Activated naive CD4-positive, alpha-beta T cell treated with anti-CD3 and anti-CD28 coated beads, Interleukin-2, amount 10 ng/mL, durations not matched to agents 7 days and 5 days (primary cell): ENCODE data around the gene BPIFA1.

ENCODE experiments used
- CTCF ChIA-PET: fragments of 350-600 bp; sonication (Branson Sonifier 250); formaldehyde crosslinking; loops from one replicate; lab custom pipeline; 2021; ENCODE audit warnings: antibody characterized with exemption; lab: Charles Lee
- DNase-seq: peaks from one replicate; pipeline ENCODE4 v3.0.0-alpha.2; 2020
- H3K27ac Mint-ChIP-seq: one replicate; pipeline ENCODE4 v1.8.0; 2021; ENCODE audit warnings: mild to moderate bottlenecking, moderate library complexity, mixed read lengths
- H3K27me3 Mint-ChIP-seq: one replicate; pipeline ENCODE4 v1.8.0; 2021; ENCODE audit warnings: mild to moderate bottlenecking, mixed read lengths
- H3K36me3 Mint-ChIP-seq: one replicate; pipeline ENCODE4 v1.8.0; 2021; ENCODE audit warnings: mixed read lengths
- H3K4me1 Mint-ChIP-seq: one replicate; pipeline ENCODE4 v1.8.0; 2021; ENCODE audit warnings: mixed read lengths
- H3K4me3 Mint-ChIP-seq: one replicate; pipeline ENCODE4 v1.8.0; 2021; ENCODE audit warnings: mild to moderate bottlenecking, moderate library complexity, mixed read lengths
- H3K9me3 Mint-ChIP-seq: one replicate; pipeline ENCODE4 v1.8.0; 2021; ENCODE audit warnings: mixed read lengths

The BPIFA1 gene

DNA sequence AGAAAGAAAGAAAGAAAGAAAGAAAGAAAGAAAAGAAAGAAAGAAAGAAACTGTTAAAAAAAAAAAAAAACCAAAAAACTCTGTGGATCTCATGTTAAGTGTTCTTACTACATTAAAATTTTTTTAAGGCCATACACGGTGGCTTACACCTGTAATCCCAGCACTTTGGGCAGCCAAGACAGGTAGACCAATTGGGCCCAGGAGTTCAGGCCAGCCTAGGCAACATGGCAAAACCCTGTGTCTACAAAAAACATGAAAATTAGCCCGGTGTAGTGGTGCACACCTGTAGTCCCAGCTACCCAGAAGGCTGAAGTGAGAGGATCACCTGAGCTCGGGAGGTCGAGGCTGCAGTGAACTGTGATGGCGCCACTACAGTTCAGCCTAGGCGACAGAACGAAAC is 4.6 kb upstream of the BPIFA1 start:
- Mint-ChIP-seq H3K27ac (no peak overlapping the region), H3K4me3 (no peak overlapping the region), H3K36me3 (no peaks in the 10 kb centered on the region), H3K4me1 (peaks cover 33% of the 10 kb centered on the region), H3K9me3 (no peaks in the 10 kb centered on the region), H3K27me3 (peaks cover 45% of the 10 kb centered on the region)
- DNase-seq: no peak
- CTCF ChIA-PET: no interaction called here

DNA sequence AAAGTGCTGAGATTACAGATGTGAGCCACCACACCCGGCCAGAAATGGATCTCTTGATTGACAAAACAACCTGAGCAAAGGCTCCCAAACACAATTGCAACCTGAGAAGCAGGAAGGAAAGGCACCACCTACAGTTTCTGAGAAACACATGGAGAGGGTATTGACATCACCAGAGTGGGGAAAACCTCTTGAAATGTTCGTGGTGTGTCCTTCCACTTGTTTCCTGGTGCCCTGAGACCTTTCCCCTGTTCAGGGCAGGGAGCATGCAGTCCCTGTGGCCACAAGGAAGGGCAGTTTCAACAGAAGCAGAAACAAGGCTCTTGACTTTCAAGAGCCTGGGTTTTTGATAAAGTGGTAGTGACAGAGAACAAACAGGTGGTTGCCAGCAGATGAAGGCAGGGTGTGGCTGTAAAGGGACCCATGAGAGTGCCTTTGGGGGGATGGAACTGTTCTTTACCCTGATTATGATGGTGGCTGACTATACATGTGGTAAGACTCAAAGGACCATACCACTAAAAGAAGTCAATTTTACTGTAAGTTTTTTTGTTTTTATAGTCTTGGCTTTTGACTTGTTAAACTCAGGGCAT is 3.2 kb upstream of the BPIFA1 start:
- H3K4me3 Mint-ChIP-seq: no peak overlapping the region
- H3K4me1 Mint-ChIP-seq: peaks cover 33% of the 10 kb centered on the region
- H3K9me3 Mint-ChIP-seq: no peaks in the 10 kb centered on the region
- DNase-seq: no peak
- peaks cover 50% of the 10 kb centered on the region for H3K27me3 Mint-ChIP-seq
- H3K36me3 Mint-ChIP-seq: no peaks in the 10 kb centered on the region
- CTCF ChIA-PET: no interaction called here
- H3K27ac Mint-ChIP-seq: peak overlapping the region; percentile 73

GRCh38 chr20:33233129-33233774 is 2.5 kb upstream of the BPIFA1 start:
- H3K4me3 Mint-ChIP-seq: no peak overlapping the region
- DNase-seq: no peak
- H3K4me1 Mint-ChIP-seq: peaks cover 33% of the 10 kb centered on the region

DNA sequence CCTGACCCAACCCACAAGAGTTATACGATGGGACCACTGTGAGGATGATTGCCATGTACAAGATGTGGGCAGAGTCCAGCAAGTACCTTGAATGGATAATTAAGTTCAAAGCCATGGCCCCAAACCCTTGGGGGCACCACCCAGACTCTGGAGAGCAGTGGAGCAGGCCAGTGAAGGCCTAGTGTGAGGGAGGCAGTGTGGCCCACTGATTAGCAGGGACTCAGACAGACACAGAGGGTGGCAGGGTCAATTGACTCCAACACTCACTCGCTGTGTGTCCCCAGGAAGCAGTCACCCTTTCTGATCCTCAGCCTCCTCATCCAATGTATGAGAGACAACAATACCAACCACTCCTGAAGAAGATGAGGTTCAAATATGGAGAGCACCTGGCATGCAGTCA is 1.7 kb upstream of the BPIFA1 start:
- CTCF ChIA-PET: no interaction called here
- peaks cover 33% of the 10 kb centered on the region for H3K4me1 Mint-ChIP-seq

More at GRCh38 chr20:33233129-33233774, 2.5 kb upstream of the BPIFA1 start:
- Mint-ChIP-seq H3K27ac (peak overlapping the region; percentile 73), H3K9me3 (no peaks in the 10 kb centered on the region), H3K36me3 (no peaks in the 10 kb centered on the region), H3K27me3 (peaks cover 54% of the 10 kb centered on the region)
- CTCF ChIA-PET: no interaction called here

GRCh38 chr20:33236351-33236750 is 555 bp downstream of the BPIFA1 start:
- Mint-ChIP-seq H3K9me3 (no peaks in the 10 kb centered on the region), H3K27me3 (peaks cover 45% of the 10 kb centered on the region), H3K27ac (no peak overlapping the region), H3K36me3 (no peaks in the 10 kb centered on the region), H3K4me1 (peaks cover 17% of the 10 kb centered on the region), H3K4me3 (no peak overlapping the region)
- no peak for DNase-seq
- CTCF ChIA-PET: no interaction called here

More for the DNA sequence above, 1.7 kb upstream of the BPIFA1 start:
- H3K27me3 Mint-ChIP-seq: peaks cover 54% of the 10 kb centered on the region
- no peak overlapping the region for H3K4me3 Mint-ChIP-seq
- no peak for DNase-seq
- no peak overlapping the region for H3K27ac Mint-ChIP-seq
- H3K9me3 Mint-ChIP-seq: no peaks in the 10 kb centered on the region
- H3K36me3 Mint-ChIP-seq: no peaks in the 10 kb centered on the region

GRCh38 chr20:33237989-33238388 is 2.2 kb downstream of the BPIFA1 start:
- Mint-ChIP-seq H3K4me1 (peaks cover 2% of the 10 kb centered on the region), H3K27ac (no peak overlapping the region), H3K9me3 (no peaks in the 10 kb centered on the region), H3K4me3 (no peak overlapping the region), H3K27me3 (peaks cover 40% of the 10 kb centered on the region), H3K36me3 (no peaks in the 10 kb centered on the region)
- CTCF ChIA-PET: no interaction called here
- no peak for DNase-seq

- no peak for DNase-seq
- Mint-ChIP-seq H3K36me3 (no peaks in the 10 kb centered on the region), H3K27ac (no peak overlapping the region), H3K4me1 (no peaks in the 10 kb centered on the region), H3K27me3 (peaks cover 31% of the 10 kb centered on the region), H3K9me3 (no peaks in the 10 kb centered on the region), H3K4me3 (no peak overlapping the region)
- CTCF ChIA-PET: no interaction called here
Observed at GRCh38 chr20:33239418-33239817, 3.6 kb downstream of the BPIFA1 start.

- no peak overlapping the region for H3K27ac Mint-ChIP-seq
- no peak overlapping the region for H3K4me3 Mint-ChIP-seq
- CTCF ChIA-PET: interaction anchor here (0.7 kb wide), 1 partner anchor 34 kb away, joined by 3 read pairs; no protein-coding TSS in a partner anchor
- no peak for DNase-seq
- no peaks in the 10 kb centered on the region for H3K36me3 Mint-ChIP-seq
- H3K9me3 Mint-ChIP-seq: no peaks in the 10 kb centered on the region
- no peaks in the 10 kb centered on the region for H3K4me1 Mint-ChIP-seq
- peaks cover 29% of the 10 kb centered on the region for H3K27me3 Mint-ChIP-seq
Observed at GRCh38 chr20:33239979-33240736, 4.4 kb downstream of the BPIFA1 start.

GRCh38 chr20:33240923-33241322 is 5.1 kb downstream of the BPIFA1 start:
- Mint-ChIP-seq H3K27me3 (peaks cover 25% of the 10 kb centered on the region), H3K4me3 (no peak overlapping the region), H3K27ac (no peak overlapping the region), H3K4me1 (no peaks in the 10 kb centered on the region), H3K36me3 (no peaks in the 10 kb centered on the region), H3K9me3 (no peaks in the 10 kb centered on the region)
- CTCF ChIA-PET: no interaction called here
- DNase-seq: no peak

- no peaks in the 10 kb centered on the region for H3K36me3 Mint-ChIP-seq
- no peak overlapping the region for H3K27ac Mint-ChIP-seq
- no peak overlapping the region for H3K4me3 Mint-ChIP-seq
- no peaks in the 10 kb centered on the region for H3K4me1 Mint-ChIP-seq
- no peak for DNase-seq
- no peaks in the 10 kb centered on the region for H3K9me3 Mint-ChIP-seq
- peaks cover 18% of the 10 kb centered on the region for H3K27me3 Mint-ChIP-seq
- CTCF ChIA-PET: no interaction called here
Observed at GRCh38 chr20:33242319-33243100, 6.7 kb downstream of the BPIFA1 start.

DNA sequence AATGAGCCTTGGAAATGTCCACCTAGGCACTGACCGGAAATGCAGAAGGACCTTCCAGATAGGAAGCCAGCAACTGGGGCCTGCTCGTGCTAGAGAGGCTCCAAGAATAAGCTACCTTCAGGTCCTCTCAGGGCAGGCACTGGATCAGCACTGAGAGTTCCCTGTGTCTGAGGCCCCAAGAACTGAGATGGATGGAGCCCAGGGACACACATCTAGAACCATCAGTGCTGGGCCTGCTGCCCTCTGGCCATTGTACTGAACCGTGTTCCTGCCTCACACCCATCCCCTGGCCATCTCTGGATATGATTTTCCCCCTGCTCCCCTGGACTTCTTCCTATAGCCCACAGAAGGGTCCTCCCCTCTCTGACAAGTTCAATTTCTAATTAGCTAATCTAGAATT is 10.3 kb downstream of the BPIFA1 start:
- Mint-ChIP-seq H3K27me3 (peaks cover 10% of the 10 kb centered on the region), H3K36me3 (no peaks in the 10 kb centered on the region), H3K4me1 (no peaks in the 10 kb centered on the region), H3K9me3 (no peaks in the 10 kb centered on the region), H3K4me3 (no peak overlapping the region), H3K27ac (no peak overlapping the region)
- DNase-seq: no peak
- CTCF ChIA-PET: no interaction called here

GRCh38 chr20:33249456-33249855 is 13.7 kb downstream of the BPIFA1 start:
- H3K27ac Mint-ChIP-seq: no peak overlapping the region
- peaks cover 4% of the 10 kb centered on the region for H3K27me3 Mint-ChIP-seq
- DNase-seq: no peak
- no peaks in the 10 kb centered on the region for H3K36me3 Mint-ChIP-seq
- CTCF ChIA-PET: interaction anchor here (0.6 kb wide), 1 partner anchor 537 kb away, joined by 4 read pairs; no protein-coding TSS in a partner anchor
- no peak overlapping the region for H3K4me3 Mint-ChIP-seq
- H3K9me3 Mint-ChIP-seq: no peaks in the 10 kb centered on the region
- no peaks in the 10 kb centered on the region for H3K4me1 Mint-ChIP-seq

GRCh38 chr20:33250666-33251065 is 14.9 kb downstream of the BPIFA1 start:
- Mint-ChIP-seq H3K4me1 (no peaks in the 10 kb centered on the region), H3K27me3 (peaks cover 4% of the 10 kb centered on the region), H3K27ac (no peak overlapping the region), H3K9me3 (no peaks in the 10 kb centered on the region), H3K36me3 (no peaks in the 10 kb centered on the region), H3K4me3 (no peak overlapping the region)
- DNase-seq: no peak
- CTCF ChIA-PET: no interaction called here

DNA sequence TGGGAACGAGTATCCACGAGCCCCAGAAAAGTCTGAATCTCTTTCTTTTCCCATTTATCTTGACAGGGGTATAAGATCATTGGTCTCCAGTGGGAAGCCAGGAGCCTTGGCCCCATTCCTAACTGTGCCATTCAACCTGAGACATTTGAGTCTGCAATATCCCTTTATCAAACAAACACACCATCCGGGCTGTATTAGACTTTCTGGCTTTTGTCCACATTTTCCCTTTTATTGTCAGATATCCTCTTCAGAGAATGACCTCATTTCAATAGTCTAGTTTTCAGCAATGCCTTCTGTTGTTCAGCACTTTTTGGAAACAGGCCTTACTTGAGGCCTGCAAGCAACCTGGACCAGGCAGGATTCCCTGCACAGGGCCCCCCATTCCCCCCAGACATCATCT is 15.7 kb downstream of the BPIFA1 start:
- Mint-ChIP-seq H3K9me3 (no peaks in the 10 kb centered on the region), H3K27me3 (no peaks in the 10 kb centered on the region), H3K4me3 (no peak overlapping the region), H3K4me1 (no peaks in the 10 kb centered on the region), H3K36me3 (no peaks in the 10 kb centered on the region), H3K27ac (no peak overlapping the region)
- CTCF ChIA-PET: no interaction called here
- no peak for DNase-seq
